Measurements from ENCODE around the gene ATG9A. TPM values are rescaled to one million over a fixed set of nuclear protein-coding genes. Genes with fewer than 3 reads are reported as not detected.

ATG9A gene
- total and polyA plus RNA-seq, 2 donors (not counting 3 experiments of a cell fraction or from before 2014, with no cell fraction given), result 65.5 to 95.0 TPM

- dilution Hi-C loops (cut with MboI; ENCODE audit: extremely low pct_ligation_motif_present, low sequenced_read_pairs) (no loop called here), intact Hi-C loops (cut with micrococcal nuclease) (no loop called here)
- no peak overlapping the region for H2AFZ ChIP-seq (ENCODE audit: low read depth, low read length)
- H3K27me3 ChIP-seq (ENCODE audit: control insufficient read depth in 2 of 2, insufficient read depth in 2 of 2, low read length in 2 of 2), result no peaks in the 10 kb centered on the region
- H3K4me1 ChIP-seq (ENCODE audit: control insufficient read depth, extremely low read depth, insufficient read depth, low read length), result peaks cover 14% of the 10 kb centered on the region
- H4K20me1 ChIP-seq (replicated peaks; ENCODE audit: control insufficient read depth, extremely low read depth, insufficient read depth, low read length), result no peaks in the 10 kb centered on the region
- DNase-seq (ENCODE audit: low read depth, low spot score), result no peak
- ChIA-PET POLR2A (interaction anchor here (0.6 kb wide), 1 partner anchor 230 kb away, joined by 3 read pairs; no protein-coding TSS in a partner anchor), CTCF (interaction anchor here (0.8 kb wide), 1 partner anchor 13 kb away, joined by 3 read pairs; no protein-coding TSS in a partner anchor)
- TF ChIP-seq FOS (IDR thresholded peaks at IDR 0.05; ENCODE audit: borderline replicate concordance, insufficient read depth, low read length) (no peak), POLR2A (IDR thresholded peaks at IDR 0.05; ENCODE audit: low read depth, low read length) (no peak), GATA2 (IDR thresholded peaks at IDR 0.05; ENCODE audit: insufficient read depth, insufficient read length, low read depth, low read length) (no peak), JUN (IDR thresholded peaks at IDR 0.05; ENCODE audit: borderline replicate concordance, insufficient read depth, insufficient read length, low read depth) (no peak), POLR2AphosphoS5 (IDR thresholded peaks at IDR 0.05; ENCODE audit: insufficient read depth, low read depth, low read length) (no peak), EZH2 (IDR thresholded peaks at IDR 0.05; ENCODE audit: borderline replicate concordance, low read depth, low read length, severe bottlenecking) (no peak), CTCF (IDR thresholded peaks at IDR 0.05; ENCODE audit: extremely low read depth in 1 of 2, insufficient read depth in 1 of 2, low read depth in 1 of 2, low read length in 2 of 2) (no peak), MYC (IDR thresholded peaks at IDR 0.05; ENCODE audit: low read depth, low read length) (no peak), MAX (IDR thresholded peaks at IDR 0.05; ENCODE audit: insufficient read depth, insufficient read length) (no peak)
- TSS peak; percentile 1 for BruUV-seq (replicated peaks)
- H3K27ac ChIP-seq (ENCODE audit: insufficient read depth, low read depth, low read length), result no peak overlapping the region
- peaks cover 3 to 46% of the 10 kb centered on the region in 2 experiments for H3K36me3 ChIP-seq (ENCODE audit: control insufficient read depth in 2 of 2, extremely low read depth in 1 of 2, insufficient read depth in 2 of 2, low read length in 2 of 2)
- no peak overlapping the region for H3K9ac ChIP-seq (replicated peaks; ENCODE audit: extremely low read depth, insufficient read depth, low read length)
- no peak overlapping the region for H3K4me2 ChIP-seq (ENCODE audit: insufficient read depth, low read length)
- H3K9me1 ChIP-seq (replicated peaks; ENCODE audit: control insufficient read depth, extremely low read depth, insufficient read depth, low read length), result no peaks in the 10 kb centered on the region
- H3K9me3 ChIP-seq (replicated peaks; ENCODE audit: control insufficient read depth, insufficient read depth, low read length), result no peaks in the 10 kb centered on the region
- peaks cover 18% of the 10 kb centered on the region for H3K79me2 ChIP-seq (ENCODE audit: control insufficient read depth, insufficient read depth, low read length)
- FAIRE-seq, result no peak
- H3K4me3 ChIP-seq (replicated peaks in 1 of 3; ENCODE audit: insufficient read depth in 1 of 3, low read depth in 1 of 3, low read length in 3 of 3), result no peak overlapping the region
Observed at GRCh38 chr2:219223831-219224610, 5.4 kb downstream of the ATG9A start.

Data from endothelial cell of umbilical vein (primary cell).